ENCODE measurements around the gene PPIL6. TPM values are rescaled to one million over a fixed set of nuclear protein-coding genes. Genes with fewer than 3 reads are reported as not detected.

The PPIL6 gene
- total RNA-seq, 4 donors from 2014 or later: 0.59 to 18.0 (median 4.6) TPM

- Histone ChIP-seq H3K4me1 (no peaks in the 10 kb centered on the region), H3K36me3 (no peaks in the 10 kb centered on the region), H3K27me3 (no peaks in the 10 kb centered on the region), H3K9me3 (no peaks in the 10 kb centered on the region), H3K27ac (no peak overlapping the region), H3K4me3 (no peak overlapping the region)
- intact Hi-C loops (cut with DNase I; ENCODE audit: low total_unique reads): no loop called here
- TF ChIP-seq CTCF (IDR thresholded peaks at IDR 0.05) (no peak), POLR2A (IDR thresholded peaks at IDR 0.05) (no peak)
- no peak for DNase-seq
Measured at GRCh38 chr6:109342506-109342905, 97.9 kb downstream of the PPIL6 start.

- Histone ChIP-seq H3K36me3 (no peaks in the 10 kb centered on the region), H3K4me1 (no peaks in the 10 kb centered on the region), H3K9me3 (no peaks in the 10 kb centered on the region), H3K27ac (no peak overlapping the region), H3K4me3 (no peak overlapping the region), H3K27me3 (no peaks in the 10 kb centered on the region)
- intact Hi-C loops (cut with DNase I; ENCODE audit: low total_unique reads): no loop called here
- no peak for TF ChIP-seq POLR2A (IDR thresholded peaks at IDR 0.05)
- TF ChIP-seq CTCF (IDR thresholded peaks at IDR 0.05): no peak
- DNase-seq: no peak
Measured at GRCh38 chr6:109340811-109341210, 99.6 kb downstream of the PPIL6 start.

Other genes with a start within 250 kb of the PPIL6 start
- 100 to 1,000 TPM in 3 of 4 donors, 10 to 100 TPM in 1; 64.0 to 314 (median 182) TPM for gene CD164, start 58.2 kb downstream of the PPIL6 start, total RNA-seq
- 10 to 100 TPM in 2 of 4 donors, 1 to 10 TPM in 2; 2.8 to 16.3 (median 8.5) TPM for gene SMPD2, start 96 bp upstream of the PPIL6 start, total RNA-seq
- gene MICAL1, start 15.1 kb upstream of the PPIL6 start, total RNA-seq: 10 to 100 TPM; 27.2 to 46.1 (median 36.2) TPM
- 10 to 100 TPM in 2 of 4 donors, 1 to 10 TPM in 2; 4.4 to 12.6 (median 9.0) TPM for gene ZBTB24, start 42.6 kb upstream of the PPIL6 start, total RNA-seq